Liver (tissue), 3 donors: Measurements from ENCODE around the gene FER1L5.

ENCODE experiments used
- CTCF ChIP-seq: fragments of 150-350 bp; IDR thresholded peaks from 2 replicates; pipeline ENCODE4 v1.5.1; 2017; ENCODE audit warnings: improper control_type of control experiment, low read depth, low read length; ENCODE audit not compliant: missing input control
- MAX ChIP-seq: IDR thresholded peaks from 2 replicates; pipeline ENCODE4 v1.6.1; 2016; ENCODE audit warnings: antibody characterized with exemption
- NR2F2 ChIP-seq: IDR thresholded peaks from 2 replicates; pipeline ENCODE4 v1.6.1; 2016; ENCODE audit warnings: antibody characterized with exemption
- TAF1 ChIP-seq: conservative IDR thresholded peaks from 2 replicates; pipeline ENCODE4 v1.6.1; 2016; ENCODE audit warnings: antibody characterized with exemption, mild to moderate bottlenecking
- YY1 ChIP-seq: IDR thresholded peaks from 2 replicates; pipeline ENCODE4 v1.6.1; 2016; ENCODE audit warnings: antibody characterized with exemption, mild to moderate bottlenecking
- donor health status: healthy.
- donor health status: healthy.

- no peak for TF ChIP-seq CTCF
- no peak for TF ChIP-seq MAX
- TF ChIP-seq NR2F2: no peak
- no peak for TF ChIP-seq YY1
- no peak for TF ChIP-seq TAF1
Measured at GRCh38 chr2:96701636-96702035, 59.1 kb downstream of the FER1L5 start.
